ENCODE data around the gene SCD5.

Gene SCD5

DNA sequence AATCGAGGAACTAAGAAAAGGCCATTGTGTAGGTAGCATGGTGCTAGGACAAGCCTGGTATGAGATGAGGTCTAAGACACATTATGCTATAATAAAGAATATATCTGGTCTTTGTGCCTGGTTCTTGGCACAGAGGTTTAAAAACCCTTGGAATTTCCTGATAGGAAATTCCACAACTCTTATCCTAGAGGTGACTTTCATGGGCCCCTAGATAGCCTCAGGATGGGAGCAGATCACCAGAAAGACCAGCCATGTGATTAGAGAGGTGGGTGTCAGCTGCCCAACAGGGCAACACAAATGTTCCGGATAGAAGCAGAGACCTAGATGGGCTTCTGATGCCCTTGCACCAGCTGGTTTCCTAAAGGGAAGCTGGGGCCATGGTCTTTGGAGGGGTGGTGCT, 107.2 kb downstream of the SCD5 start:
- no peak for DNase-seq (ENCODE audit: low spot score)

DNA sequence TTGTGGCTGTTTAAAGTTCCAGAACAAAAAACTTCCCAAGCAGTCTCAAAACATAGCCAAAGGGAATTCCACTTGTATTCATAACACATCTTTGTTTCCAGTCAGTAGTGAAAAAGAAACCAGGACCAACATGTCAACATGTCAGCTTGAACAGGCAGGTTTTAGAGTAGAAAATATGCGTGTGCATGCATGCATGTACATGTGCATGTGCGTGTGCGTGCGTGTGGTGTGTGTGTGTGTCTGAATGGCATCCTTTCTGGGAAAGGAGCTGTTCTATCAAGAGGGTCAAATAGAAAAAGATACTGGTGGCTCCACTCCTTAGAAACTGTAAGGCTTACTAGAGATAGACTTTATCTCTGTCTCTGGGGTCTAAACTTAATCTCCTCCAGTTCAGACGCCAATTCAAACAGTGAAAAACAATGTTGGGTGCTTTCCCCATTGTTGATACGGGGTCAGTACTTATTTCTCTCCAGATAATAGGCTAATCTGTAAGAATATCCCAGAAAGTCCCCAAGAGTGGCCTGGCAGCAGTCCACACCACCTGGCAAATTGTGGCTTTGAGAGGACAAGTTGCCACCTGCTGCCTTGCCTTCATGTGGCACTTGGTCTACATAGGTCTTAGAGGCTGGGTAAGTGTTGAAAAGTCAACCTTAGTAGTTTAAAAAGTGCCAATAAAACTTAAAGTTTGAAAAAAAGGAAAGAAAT, 110.4 kb downstream of the SCD5 start:
- DNase-seq (ENCODE audit: low spot score), result no peak

DNA sequence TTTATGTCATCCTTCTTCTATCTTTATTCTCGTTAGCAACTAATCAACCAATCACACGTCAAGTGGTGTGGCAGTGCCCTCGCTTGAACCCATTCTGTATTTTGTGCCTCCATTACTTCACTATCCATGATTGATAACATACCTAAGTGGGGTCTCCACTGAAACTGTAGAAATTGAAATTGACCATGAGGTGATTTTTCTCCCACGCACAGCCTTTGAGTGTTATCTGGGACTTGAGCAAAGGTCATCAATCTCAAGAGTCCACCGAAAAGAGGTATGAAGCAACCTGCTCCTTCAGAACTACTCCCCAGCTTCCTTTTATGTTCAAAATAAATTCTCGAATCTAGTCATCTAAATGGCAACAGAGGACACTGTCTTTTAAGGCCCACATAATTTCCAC, 111.1 kb downstream of the SCD5 start:
- DNase-seq (ENCODE audit: low spot score), result no peak

DNA sequence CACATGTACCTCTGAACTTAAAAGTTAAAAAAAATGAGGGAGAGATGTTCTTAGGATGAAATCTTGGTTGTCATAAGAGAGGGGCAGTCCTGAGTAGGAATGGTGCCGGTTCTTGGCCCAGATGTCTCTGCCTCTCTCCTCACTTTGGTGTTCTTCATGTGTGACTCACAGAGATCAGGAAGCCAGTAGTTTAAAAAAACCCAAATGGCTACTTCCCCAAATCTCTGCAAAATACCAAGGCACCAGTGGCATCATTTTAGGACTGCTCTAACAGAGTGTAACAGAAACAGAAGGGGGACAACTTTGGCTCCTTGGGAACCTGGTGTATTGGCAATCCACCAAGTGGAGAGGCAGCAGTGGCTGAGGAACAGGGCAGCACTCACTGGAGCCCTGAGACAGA, 116.8 kb downstream of the SCD5 start:
- no peak for DNase-seq (ENCODE audit: low spot score)

DNA sequence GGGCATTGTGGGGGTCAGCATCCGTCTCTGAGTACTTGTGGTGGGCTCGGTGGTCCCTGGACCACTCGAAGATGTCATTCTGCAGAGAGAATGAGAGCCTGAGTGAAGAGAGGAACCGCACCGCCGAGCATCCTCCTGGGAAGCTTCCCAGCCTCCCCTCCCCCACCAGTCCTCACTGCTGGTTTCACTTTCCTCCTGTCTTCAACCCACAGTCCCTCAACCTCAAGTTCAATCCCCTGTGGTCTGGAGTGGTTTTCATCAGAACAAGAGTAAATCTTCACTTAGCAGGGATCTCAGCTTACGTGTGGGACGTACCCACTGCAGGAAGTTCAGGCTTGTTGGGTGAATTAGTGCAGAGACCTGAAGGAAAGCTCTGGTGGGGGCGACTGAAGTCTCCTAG, 117.8 kb downstream of the SCD5 start:
- no peak for DNase-seq (ENCODE audit: low spot score)

DNA sequence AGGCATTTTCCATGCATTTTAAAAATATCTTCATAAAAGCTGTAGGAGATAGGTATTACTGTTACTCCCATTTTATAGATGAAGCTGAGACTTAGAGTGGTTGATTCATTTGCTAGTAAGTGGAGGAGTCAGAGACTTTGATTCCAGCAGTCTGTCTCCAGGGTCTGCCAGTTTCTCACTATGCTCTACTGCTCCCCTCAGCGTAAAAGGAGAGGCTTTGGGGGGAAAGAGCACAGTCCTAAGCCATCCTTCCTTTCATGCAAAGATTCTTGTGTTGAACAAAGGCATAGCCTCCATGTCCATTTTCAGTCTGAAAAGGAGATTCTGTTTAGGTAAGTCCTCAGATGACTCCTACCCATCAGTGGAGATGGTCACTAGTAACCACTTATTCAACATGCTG, 119.1 kb downstream of the SCD5 start:
- peak; percentile 17 for DNase-seq (ENCODE audit: low spot score)

DNA sequence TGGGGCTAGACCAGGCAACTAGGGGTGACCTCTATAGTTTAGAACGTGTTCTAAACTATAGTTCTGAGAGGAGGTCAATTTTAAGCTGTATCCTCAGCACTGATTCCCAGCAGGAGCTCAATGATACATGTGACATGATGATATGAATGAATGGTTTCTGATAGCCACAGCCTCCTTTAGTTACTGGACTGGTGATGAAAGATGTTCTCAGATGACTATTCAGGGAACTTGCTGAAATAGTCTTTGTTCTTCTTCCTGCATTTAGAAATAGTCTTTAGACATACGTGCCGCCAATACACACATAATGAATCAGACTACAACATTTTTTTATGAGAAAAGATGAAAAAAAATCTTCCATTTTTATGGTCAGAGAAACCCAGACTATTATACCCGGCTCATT, 120.5 kb downstream of the SCD5 start:
- DNase-seq (ENCODE audit: low spot score), result no peak

DNA sequence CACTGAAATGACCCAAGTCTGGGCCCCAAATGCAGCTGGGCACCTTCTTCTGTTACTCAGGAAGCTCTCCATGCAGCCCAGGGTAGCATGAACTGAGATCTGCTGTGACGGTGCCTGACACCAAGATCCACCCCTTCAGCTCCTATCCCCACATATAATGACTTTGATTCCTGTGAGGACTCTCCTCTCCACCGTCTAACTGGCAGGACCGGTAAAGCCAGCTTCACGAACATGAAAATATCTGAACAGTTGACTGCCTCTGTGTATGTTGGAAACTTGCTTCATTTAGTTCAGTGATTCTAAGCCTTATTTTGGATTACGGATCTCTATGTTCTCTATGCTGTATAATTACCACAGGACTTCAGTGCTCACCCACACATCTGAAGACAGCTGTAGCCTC, 121.3 kb downstream of the SCD5 start:
- no peak for DNase-seq (ENCODE audit: low spot score)

DNA sequence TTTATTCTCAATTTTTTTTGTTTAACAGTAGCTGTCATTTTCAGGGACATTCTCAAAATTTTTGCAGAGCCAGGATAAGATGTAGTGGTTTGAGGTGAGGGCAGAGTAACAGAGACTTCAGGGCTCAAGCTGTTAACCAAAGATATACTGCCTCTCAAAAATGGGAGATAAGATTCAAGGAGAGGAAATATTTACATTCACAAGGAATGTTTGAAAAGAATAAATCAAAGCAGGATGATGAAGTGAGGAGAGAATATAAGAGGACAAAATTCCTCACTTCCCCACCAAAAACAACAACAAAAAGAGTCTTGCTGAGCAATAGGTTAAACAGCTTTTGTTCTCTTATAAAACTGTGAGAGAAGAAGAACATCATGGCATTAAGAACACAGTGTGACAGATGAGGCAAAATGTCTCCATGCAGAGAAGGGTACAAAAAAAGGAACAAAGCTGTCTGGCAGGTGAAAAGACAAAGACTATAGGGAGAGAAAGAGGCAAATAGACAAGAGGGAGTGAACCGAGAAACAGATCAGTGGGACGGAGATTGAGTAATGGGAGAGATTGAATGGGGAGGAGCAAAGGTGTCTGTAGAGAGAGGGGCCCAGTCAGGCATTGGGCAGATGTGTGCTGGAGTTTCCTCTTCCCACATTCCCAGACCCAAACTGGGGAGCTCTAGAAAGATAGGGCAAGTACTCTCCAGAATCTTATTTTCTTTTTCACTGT, 130.7 kb downstream of the SCD5 start:
- no peak for DNase-seq (ENCODE audit: low spot score)

DNA sequence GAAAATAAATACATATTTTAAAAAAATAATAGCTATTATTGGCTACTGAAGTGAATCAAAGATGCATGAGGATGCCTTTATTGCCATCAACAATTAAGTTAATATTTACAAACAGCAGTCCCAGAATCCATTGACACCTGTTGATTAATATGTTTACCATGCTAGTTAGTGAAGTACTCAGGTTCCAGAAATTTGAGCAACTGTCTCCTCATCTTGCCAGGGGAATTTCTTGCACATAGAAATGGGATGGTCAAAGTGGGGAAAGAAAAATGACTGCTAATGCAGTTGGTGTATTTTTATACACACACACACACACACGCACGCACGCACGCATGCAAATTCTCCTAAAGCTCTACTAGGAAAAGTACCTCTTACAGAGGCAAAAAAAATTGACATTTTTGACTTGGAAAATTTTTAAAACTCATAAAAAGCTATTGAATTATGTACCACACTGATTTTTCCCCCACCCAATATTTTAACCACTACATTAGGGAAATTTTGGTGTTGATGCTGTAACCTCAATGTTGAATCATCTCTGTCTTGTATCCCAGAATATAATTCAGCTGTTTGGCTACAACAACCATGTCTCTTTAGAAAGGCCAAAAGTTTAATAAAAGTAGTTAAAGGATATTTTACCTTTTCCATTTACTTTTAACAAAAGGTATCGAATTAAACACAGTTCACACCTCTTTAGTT, 131.5 kb downstream of the SCD5 start:
- DNase-seq (ENCODE audit: low spot score), result no peak

DNA sequence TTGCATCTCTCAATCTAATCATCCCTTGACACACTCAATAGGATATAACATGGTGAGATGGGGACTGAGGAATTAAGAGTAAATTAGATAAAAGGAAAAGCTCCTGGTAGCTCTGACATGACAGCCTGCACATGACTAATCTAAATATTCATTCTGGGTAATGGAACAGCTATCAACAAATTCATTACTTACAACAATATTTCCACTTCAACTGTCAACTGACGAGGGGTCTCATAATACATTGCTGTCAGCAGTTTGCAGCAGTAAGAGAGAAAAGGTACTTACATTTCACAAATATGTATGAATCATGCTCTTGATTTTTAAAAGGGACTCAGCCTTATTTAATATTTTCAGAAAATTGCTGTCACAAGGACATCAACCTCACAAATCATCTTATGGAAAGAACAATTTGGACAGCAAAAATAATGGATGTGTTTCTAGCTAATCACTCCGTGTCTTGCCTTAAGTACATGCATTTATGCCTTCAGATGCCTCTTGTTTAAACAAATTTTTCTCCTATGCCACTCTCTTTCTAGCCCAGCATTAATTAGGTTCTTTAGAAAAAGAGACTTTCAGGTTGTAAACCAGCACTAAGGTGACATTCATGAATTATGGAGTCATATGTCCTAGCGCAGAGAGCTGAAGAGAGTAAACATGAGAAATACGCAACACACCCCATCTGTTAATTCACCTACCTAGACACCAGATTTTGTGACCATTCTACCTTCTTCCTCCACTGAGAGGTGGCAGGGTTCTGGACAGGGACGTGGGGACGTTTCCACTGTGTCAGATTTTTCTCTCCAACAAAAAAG, 137.2 kb downstream of the SCD5 start:
- no peak for DNase-seq (ENCODE audit: low spot score)

DNA sequence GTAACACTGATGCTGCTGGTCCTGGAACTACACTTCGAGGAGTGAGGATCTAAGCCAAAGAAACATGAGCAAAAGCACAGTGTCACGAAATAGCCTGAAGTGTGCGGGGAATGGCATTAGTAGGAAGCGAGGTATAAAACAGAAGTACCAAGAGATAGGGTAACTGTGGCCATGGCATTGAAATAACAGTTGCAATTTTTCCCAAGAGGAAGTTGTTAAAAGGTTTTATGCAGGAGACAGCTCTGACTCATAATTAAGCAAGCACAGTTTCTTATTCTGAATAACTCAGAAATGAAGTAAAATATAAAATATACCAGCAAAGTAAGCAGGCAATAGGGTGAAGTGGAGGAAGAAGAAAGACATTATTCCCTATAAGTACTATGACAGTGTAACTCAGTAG, 146.5 kb downstream of the SCD5 start:
- DNase-seq (ENCODE audit: low spot score), result no peak

DNA sequence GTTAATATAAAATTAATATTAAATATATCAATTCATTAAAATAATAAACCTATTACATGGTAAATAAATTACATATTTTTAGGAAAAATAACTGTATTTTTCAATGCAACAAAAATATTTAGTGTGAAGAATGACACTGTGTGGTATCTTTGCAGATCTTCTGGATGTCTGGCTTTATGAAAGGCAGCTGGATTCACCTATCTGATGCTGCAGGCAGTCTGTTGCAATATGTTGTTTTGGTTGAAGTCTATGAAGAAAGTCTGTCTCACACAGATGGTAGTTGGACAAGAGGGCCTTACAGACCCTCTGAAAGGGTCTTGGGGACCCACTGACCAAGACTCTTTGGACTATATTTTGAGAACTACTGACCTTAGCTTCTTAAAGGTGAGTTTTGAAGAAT, 147.7 kb downstream of the SCD5 start:
- DNase-seq (ENCODE audit: low spot score), result no peak

DNA sequence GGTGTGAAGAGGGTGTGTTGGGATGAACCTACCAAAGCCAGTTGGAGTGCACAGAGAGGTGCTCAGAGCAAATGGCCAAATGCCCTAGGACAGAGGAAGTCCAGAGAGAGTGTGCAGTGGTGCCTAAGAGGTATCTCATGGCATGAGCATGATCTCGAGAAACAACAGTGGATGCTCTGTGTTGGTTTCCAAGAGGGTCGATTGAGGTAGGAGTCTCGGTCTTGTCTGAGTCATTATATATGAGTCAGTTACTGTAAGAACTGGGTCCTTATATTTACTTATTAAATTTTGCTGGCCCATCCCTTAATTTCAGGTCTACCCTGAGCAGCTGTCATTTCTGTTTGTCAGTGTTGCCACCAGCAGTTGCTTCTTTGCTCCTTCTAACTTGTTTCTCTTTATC, 150.2 kb downstream of the SCD5 start:
- no peak for DNase-seq (ENCODE audit: low spot score)

DNA sequence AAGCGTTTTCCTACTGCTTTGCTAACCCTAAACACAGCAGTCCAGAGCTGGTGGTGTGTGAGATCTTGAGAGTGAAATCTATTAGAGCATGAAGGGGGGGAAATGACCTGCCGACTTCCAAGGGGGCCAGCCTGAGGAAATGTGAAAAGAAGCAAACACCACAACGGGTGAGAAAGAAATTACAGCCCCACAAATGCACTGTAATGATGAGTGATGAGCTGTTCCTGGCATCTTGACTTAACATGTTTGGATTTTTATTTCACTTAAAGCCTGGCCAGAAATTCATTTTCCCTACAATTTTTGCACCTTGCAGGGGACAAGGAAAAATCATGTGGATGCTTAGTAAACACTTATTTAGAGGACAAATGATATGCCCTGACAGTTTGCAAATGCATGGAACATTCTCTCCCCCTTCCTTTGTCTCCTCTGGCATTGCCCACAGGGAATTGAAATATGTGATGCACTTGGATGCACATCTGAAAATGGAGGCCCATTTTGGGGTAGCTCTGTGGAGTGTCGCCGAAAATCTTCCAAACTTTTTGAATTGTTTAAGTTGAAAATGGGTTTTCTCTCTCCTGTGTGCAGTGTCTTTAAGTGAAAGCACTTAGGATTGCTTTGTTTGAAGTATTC, 152.5 kb downstream of the SCD5 start:
- no peak for DNase-seq (ENCODE audit: low spot score)

DNA sequence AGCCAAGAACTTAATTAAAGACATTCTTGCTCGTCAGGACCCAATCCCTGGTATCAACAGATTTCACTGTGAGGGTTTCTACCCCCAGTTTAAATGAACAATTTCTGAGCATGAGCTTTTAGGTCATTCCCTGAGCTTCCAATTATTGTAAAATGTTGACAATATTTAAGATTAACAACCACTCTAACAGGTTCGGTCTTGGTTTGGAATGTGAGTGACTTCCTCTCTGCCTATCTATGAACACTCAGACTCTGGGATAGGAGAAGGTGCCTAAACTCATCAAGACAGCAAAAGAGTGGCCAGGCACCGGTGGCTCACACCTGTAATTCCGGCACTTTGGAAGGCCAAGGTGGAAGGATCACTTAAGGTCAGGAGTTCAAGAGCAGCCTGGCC, 153.9 kb downstream of the SCD5 start:
- no peak for DNase-seq (ENCODE audit: low spot score)

DNA sequence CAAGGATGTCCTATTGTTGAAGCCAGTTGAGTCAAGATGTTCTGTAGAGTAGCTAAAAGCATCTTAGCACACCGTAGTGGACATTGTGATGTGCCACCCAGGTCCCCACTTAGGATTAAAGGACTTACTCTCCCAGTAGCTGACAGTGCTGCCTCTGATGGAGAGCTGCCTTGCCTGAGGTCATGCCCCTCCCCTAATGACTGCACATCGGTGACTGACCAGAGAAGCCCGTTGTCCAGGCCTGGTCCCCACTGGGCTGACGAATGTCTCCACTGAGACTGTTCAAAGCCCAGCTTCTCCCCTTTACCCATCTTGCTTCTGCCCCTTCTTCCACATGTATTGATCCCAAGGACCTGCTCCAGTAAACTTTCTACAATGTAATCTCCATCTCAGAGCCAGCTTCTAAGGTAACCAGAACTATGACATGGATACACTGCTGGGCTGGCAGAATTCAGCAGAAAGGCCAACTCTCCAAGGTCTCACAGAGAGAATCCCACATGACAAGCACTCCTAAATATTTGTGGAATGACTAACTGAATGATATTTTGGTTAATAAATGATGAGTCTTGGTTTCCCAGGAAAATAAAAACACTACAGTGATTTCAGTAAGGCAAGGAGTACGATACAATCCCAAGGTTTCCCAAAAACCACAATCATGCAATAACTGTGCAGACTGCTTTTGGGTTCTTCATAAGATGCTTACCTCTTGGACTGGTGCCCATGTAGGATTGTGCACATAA, 154.4 kb downstream of the SCD5 start:
- DNase-seq (ENCODE audit: low spot score), result no peak

DNA sequence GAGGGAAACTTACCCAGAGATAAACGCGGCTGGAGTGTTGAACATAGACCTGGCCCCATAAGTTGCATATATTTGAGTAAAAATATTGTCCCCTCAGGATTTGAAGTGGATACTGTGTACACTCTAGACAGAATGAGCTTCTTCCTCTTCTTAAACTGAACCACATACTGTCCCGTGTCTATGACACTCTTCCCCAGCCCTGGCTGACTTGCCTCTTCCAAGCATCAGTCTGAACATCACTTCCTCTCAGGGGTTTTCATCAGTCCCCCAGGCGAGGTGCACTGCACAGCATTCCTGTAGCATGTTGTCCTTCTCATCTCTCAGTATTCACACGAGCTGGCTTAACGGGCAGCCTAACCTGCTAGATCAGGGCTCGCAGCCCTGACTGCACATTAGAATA, 156.3 kb downstream of the SCD5 start:
- DNase-seq (ENCODE audit: low spot score), result no peak

DNA sequence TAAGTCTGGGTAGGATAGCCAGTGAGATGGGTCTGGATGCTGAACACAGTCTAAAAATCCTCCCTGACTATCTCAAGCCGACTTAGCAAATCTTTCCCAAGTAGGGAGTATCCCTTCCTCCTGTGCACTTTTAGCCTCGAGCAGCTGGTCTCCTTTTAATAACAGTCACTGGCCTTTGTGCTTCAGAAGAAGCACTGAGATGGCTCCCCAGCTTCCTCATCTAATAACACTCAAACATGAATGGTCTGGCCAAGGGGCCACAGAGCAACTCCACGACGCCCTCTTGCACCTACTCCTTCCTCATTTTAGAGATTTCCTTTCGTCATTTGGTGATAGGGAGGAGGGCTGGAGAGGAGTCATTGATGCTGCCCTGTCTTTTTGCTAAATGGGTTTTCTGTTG, 158.1 kb downstream of the SCD5 start:
- no peak for DNase-seq (ENCODE audit: low spot score)

DNA sequence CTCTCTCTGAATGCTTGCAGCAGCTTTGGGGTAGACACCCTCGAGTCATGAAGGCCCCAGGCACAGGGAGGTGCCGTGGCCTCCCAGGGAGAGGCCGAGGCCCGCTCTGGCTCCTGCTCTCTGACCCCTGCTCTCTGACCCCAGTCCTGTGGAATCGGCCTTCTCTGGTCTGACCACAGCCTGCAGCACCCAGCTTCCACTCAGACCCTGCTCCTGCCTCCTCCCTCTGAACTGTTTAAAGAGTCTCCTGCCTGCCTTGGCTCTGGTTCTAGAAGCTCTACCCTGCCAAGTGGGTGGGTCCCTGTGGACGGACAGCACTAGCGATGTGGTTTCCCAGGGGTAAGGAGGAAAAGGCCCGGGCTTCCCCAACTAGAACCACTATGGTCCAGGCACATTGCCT, 158.6 kb downstream of the SCD5 start:
- no peak for DNase-seq (ENCODE audit: low spot score)

DNA sequence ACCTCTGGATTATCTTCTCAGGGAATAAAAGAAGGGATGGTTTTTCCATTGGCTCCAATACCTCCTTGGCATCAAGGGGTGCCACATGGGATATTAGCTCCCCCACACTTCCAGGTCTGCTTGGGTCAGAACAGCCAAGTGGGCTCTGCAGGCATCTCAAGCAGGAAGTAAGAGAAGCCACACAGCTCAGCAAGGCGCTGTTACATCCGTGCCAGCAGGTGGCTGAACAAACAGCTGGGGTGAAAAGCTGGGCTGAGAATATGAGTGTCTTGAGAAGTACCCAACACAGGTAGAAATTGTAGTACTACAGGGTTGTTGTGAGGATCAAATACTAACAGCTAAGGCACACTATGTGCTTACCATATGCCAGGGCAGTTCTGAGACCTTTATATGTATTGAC, 160.1 kb downstream of the SCD5 start:
- peak; percentile 47 for DNase-seq (ENCODE audit: low spot score)

Data from NAMALWA (cell line).